ENCODE measurements around the gene THEM4.
"Not testable (repeated sequence)": the region's sequence is repeated elsewhere in the genome, so short reads cannot be mapped to it uniquely, and the experiment has no call there.

The THEM4 gene

DNA sequence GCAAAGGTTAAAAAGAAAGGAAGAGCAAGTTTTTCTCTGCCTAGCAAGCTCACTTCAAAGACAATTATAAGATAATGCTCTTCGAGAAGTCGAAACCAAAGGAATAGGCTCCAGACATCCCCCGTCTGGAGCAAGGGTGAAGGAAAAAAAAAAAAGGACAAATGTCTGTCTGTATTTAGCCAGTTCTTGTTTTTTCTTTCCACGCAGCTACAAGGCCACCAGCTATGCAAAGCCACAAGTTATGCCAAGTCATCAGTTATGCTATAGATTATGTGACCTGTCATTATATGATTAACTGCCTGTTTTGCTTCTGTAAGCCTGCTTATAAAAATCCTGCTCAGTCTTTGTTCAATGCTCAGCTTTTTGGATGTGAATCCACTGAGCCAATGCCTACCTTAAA is 53.4 kb downstream of the THEM4 start:
- DNase-seq = no peak

DNA sequence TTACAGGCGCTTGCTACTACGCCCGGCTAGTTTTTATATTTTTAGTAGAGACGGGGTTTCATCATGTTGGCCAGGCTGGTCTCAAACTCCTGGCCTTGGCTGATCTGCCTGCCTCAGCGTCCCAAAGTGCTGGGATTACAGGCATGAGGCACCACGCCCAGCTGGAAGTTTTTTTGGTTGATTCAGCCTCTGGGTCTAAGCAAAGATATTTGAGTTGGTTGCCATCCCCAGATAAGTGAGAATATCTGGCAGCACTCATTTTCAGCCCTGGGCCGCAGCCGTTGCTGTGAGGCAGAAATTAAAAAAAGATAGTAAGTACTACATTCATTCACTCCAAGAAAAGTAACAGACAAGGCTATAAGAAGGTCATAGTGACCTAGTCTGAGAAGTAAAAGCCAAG is 53.8 kb downstream of the THEM4 start:
- DNase-seq = not testable (repeated sequence)

- DNase-seq = no peak
Measured at GRCh38 chr1:151854658-151855057, 54.7 kb downstream of the THEM4 start.

DNA sequence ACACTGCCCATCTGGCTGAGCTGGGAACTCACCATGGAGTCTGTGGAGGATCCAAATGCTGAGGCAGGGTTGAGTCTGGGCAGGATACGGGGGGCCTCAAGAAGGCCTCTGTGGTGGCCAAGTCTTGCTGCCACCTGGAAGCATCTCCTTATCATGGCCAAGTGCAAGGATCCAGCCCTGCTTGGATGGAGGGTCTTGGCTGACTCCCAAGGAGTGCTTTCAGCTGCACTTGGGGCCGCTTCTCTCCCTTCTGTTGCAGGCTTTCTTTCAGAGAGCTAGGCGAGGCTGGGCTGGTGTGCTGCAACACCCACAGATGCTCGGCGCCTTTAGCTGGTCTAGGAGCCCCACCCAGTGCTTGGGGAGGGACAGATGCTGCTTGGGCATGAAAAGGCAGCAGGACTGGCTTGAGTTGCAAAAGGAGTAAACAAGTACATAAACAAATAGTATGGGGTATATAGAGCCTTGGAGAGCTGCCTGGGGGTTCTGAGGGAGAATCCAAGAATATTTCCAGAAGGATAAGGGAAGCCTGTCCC is 55.8 kb downstream of the THEM4 start, which contains the start of gene THEM5:
Gene THEM5, minus strand, starts transcription at position 302 of the 533 bp plus-strand sequence. Its CDS starts 147 bp downstream, at position 155.
- no peak for DNase-seq

DNA sequence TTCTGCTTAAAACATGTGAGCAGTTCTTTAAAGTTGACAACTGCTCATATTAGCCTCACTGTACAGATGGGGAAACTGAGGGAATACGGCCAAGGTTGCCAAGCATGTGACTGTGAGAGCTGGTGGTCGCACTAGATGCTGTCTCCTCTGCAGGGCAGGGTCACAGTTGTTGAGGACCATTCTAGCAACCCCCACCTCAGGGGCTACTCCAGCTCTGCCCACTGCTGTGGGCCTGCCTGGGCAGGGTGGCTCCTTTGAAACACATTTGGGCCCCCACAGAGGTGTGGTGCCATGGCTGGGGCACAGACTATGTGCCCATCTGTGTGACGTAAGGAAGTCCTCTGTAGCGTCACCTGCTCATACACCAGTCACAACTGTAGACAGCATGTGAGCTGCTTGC is 56.6 kb downstream of the THEM4 start:
- no peak for DNase-seq

DNA sequence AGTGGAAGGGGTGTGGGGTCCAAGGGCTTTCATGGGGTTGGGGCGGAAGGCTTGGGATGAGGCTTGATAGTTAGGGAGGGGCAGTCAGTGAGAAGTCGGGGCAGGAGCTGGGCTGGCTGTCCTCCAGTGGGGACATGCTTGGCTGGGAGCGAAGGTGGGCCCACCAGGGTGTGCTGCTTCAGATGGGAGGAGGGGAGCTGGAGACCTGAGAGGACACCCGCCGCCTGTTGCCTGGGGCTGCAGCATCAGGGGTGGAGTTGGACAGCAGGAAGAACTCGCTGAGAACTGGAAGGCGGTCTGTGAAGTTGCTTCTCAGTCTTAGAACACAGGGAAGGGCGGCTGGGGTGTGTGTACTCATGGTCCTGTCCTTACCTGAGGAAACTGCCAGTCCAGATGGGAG is 57.4 kb downstream of the THEM4 start:
- DNase-seq = no peak

GRCh38 chr1:151849871-151850270 is 59.4 kb downstream of the THEM4 start:
- DNase-seq = no peak

DNA sequence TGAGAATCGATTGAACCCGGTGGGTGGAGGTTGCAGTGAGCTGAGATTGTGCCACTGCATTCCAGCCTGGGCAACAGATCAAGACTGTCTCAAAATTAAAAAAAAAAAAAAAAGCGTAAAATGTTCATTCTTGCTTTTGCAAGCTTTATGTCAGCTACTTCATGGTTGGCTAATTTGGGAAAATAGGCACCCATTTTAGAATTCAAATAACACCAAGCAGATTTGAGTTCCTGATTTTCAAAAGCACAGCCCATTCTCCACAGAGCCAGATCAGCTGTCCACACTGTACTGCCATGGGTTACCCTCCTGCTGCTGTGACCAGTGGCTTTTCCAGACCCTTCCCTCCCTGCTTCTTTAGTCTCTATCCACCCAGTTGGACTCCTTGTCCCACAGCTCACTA is 60.2 kb downstream of the THEM4 start:
- no peak for DNase-seq

GRCh38 chr1:151847867-151848596 is 61.3 kb downstream of the THEM4 start:
- no peak for DNase-seq

- DNase-seq = no peak
Measured at GRCh38 chr1:151846686-151847237, 62.5 kb downstream of the THEM4 start.

DNA sequence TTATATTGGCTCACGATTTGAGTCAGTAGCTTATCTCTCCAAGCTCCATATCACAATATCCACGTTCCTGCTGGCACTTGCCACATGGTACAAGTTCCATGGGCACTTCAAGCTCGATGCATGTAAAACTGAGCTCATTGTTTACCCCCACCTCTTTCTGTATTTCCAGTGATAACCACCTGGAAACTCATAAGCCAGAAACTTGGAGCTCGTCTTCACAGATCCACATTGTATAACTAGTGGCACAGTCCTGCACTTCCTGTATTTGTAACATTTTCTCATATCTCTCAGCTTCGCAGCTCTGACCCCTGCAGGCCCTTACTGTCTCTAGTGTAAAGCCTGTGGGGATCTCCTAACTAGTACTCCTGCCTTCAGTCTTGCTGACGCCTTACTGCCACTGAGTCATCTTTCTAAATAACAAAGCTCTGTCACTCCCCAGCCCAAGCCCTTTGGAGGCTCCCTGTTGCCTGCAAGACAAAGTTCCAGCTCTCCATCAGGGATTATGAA is 63.2 kb downstream of the THEM4 start:
- DNase-seq = no peak

GRCh38 chr1:151843398-151843797 is 65.9 kb downstream of the THEM4 start:
- no peak for DNase-seq

GRCh38 chr1:151841141-151841540 is 68.2 kb downstream of the THEM4 start:
- no peak for DNase-seq

DNA sequence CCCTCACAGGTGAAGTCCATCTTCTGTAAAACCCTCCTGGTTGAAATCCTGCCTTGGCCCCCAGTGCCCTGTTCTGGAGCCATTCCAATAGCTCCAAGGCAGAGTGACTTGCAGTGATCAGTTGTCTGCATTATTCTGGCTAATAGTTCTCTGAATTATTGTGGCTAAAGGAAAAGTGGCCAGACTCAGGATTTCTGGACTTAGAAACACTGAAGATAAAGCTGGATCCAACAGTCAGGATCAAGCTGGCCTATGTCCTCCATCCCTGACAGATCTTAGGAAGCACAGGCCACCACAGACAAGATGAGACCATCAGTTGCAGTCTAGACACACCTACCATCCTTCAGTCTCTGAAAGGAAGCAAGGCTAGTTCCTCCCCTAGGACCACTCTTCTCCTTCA is 68.9 kb downstream of the THEM4 start:
- DNase-seq = no peak

GRCh38 chr1:151839457-151840403 is 69.6 kb downstream of the THEM4 start, which contains the start of gene C2CD4D:
Gene C2CD4D (minus strand): TSS chr1:151839820. CDS start chr1:151838989, 831 bp downstream.
- no peak for DNase-seq

- no peak for DNase-seq
Measured at GRCh38 chr1:151839082-151839412, 70.3 kb downstream of the THEM4 start.

DNA sequence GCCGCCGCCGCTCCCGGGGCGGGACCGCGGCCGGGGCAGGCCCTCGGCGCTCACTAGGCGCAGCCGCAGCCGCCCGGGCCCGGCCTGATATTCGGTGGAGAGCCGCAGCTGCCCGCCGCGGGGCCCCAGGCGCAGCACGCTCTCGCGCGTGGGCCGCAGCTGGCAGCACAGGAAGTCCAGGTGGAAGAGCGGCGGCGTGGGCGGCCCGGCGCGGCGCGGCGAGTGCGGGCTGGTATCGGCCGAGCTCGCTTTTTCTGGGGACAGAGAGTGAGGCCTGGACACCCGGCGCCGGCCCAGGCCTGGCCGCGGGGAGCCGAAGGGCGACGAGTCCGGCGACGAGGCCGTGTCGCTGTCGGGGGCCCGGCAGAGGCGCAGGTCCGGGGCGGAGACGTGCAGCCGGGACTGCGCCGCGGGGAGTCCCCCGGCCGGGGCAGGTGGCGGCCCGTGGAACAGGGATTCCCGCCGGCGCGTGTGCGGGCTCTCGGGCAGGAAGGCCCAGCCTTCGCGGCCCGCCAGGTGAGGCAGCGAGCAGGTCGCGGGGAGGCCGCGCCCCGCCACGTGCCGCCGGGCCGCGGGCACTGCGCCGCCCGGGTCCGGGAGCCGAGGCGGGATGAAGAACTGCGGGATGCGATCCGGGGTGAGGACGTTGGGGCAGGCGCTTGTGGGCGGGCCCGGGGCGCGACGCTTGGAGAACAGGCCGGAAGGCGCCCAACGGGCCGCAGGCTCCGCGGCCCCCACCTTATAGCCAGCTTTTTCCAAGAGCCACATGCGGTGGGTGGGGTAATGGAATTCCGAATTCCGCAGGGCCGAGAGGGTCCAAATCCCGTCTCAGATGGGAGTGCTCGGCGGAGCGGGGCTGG is 70.9 kb downstream of the THEM4 start:
- DNase-seq = no peak

GRCh38 chr1:151837884-151838221 is 71.5 kb downstream of the THEM4 start:
- DNase-seq = no peak

GRCh38 chr1:151837197-151837596 is 72.1 kb downstream of the THEM4 start:
- no peak for DNase-seq

GRCh38 chr1:151835596-151835995 is 73.7 kb downstream of the THEM4 start:
- DNase-seq = no peak

- no peak for DNase-seq
Measured at GRCh38 chr1:151834239-151834638, 75.1 kb downstream of the THEM4 start.

DNA sequence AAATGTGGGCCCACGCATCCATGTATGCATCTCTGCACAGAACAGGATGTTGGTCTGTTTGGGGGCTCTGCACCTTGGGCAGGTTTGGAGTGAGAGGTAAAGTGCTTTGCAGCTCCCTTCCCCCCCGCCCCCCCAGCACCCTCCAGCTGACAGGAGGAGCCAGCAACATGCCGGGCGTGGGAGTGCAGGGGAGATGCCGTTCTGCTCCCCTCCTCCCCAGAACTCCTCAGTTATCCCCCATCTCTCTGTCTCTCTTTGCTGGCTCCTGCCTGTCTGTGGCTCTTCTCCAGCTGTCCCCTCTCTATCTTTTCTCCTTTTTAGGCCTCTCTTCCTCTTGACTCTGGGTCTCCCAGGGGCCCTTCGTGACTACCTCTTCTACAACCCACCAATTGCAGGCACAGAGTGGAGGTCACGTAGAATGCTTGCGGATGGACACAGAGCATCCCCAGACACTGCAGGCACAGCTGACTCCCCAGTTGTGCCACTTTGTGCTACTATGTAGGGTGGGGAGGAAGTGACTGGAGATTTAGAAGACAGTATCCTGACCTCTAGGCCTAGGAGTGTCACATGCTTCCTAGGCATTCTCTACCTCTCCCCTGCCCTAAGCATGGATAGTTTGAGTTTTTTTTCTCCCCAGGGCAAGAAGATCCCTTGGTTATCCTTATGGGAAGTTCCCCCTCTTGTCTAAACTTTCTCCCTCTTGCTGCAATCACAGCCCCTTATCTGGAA is 76.0 kb downstream of the THEM4 start:
- DNase-seq = no peak
